ENCODE data around the gene MDFIC. TPM values are rescaled to one million over a fixed set of nuclear protein-coding genes. Genes with fewer than 3 reads are reported as not detected.
A peak's percentile ranks its signal among the peaks of the same experiment; 100 is the strongest.

The MDFIC gene
- total RNA-seq, 1 donor from 2014 or later: 24.8 TPM

- TF ChIP-seq, protein P1, sequence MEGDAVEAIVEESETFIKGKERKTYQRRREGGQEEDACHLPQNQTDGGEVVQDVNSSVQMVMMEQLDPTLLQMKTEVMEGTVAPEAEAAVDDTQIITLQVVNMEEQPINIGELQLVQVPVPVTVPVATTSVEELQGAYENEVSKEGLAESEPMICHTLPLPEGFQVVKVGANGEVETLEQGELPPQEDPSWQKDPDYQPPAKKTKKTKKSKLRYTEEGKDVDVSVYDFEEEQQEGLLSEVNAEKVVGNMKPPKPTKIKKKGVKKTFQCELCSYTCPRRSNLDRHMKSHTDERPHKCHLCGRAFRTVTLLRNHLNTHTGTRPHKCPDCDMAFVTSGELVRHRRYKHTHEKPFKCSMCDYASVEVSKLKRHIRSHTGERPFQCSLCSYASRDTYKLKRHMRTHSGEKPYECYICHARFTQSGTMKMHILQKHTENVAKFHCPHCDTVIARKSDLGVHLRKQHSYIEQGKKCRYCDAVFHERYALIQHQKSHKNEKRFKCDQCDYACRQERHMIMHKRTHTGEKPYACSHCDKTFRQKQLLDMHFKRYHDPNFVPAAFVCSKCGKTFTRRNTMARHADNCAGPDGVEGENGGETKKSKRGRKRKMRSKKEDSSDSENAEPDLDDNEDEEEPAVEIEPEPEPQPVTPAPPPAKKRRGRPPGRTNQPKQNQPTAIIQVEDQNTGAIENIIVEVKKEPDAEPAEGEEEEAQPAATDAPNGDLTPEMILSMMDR (conservative IDR thresholded peaks at IDR 0.05; ENCODE audit: low read depth, low read length): no peak
- H3K4me3 ChIP-seq (ENCODE audit: low read depth, low read length): no peak overlapping the region
- peak; percentile 99 for DNase-seq (ENCODE audit: low read depth)
These were observed 32.1 kb upstream of the MDFIC start for GRCh38 chr7:114889646-114890285.

DNA sequence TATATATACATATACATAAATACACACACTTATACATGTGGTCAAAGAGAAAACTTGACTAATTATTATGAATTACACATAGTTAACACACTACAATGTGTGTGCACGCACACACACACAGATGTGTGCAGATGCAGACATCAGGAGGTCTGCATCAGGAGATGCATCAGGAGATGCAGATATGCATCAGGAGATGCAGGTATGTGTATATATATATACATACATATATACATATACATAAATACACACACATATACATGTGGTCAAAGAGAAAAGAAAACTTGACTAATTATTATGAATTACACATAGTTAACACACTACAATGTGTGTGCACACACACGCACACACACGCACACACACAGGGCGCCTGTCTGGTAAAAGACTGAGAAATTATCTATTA lies 31.3 kb upstream of the MDFIC start:
- DNase-seq (ENCODE audit: low read depth): no peak
- no peak overlapping the region for H3K4me3 ChIP-seq (ENCODE audit: low read depth, low read length)
- TF ChIP-seq, protein P1 (conservative IDR thresholded peaks at IDR 0.05; ENCODE audit: low read depth, low read length): no peak

DNA sequence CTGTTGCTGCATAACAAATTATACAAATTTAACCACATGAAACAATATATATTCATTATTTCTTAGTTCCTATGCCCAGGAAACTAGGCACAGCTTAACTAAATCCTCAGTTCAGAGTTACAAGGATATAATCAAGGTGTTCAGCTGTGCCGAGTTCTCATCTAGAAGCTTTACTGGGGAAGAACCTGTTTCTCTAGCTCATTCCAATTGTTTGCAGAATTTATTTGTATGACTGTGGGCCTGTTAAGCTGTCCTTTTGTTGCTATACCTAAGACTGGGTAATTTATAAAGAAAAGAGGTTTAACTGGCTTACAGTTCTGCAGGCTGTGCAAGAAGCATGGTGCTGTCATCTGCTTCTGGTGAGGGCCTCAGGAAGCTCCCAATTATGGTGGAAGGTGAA lies 21.8 kb upstream of the MDFIC start:
- TF ChIP-seq, protein P1 (conservative IDR thresholded peaks at IDR 0.05; ENCODE audit: low read depth, low read length): no peak
- no peak overlapping the region for H3K4me3 ChIP-seq (ENCODE audit: low read depth, low read length)
- no peak for DNase-seq (ENCODE audit: low read depth)

- H3K4me3 ChIP-seq (ENCODE audit: low read depth, low read length): no peak overlapping the region
- TF ChIP-seq, protein P1 (conservative IDR thresholded peaks at IDR 0.05; ENCODE audit: low read depth, low read length): no peak
- no peak for DNase-seq (ENCODE audit: low read depth)
These were observed 20.1 kb upstream of the MDFIC start for GRCh38 chr7:114901771-114902170.

DNA sequence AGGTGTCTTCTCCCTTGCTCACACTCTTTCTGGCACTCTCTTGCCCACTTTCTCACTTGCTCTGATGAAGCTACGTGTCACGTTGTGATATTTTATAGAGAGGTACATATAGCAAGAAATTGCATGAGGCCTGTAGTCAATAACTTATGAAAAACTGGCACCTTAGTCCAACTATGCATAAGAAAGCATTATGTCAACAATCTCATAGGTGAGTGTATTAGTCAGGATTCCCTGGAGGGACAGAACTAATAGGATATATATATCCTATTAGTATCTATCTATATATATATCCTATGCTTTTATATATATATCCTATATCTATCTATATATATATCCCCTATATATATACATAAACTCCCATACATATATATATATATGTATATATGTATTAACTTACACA lies 18.8 kb upstream of the MDFIC start:
- no peak for DNase-seq (ENCODE audit: low read depth)
- TF ChIP-seq, protein P1 (conservative IDR thresholded peaks at IDR 0.05; ENCODE audit: low read depth, low read length): no peak
- no peak overlapping the region for H3K4me3 ChIP-seq (ENCODE audit: low read depth, low read length)

DNA sequence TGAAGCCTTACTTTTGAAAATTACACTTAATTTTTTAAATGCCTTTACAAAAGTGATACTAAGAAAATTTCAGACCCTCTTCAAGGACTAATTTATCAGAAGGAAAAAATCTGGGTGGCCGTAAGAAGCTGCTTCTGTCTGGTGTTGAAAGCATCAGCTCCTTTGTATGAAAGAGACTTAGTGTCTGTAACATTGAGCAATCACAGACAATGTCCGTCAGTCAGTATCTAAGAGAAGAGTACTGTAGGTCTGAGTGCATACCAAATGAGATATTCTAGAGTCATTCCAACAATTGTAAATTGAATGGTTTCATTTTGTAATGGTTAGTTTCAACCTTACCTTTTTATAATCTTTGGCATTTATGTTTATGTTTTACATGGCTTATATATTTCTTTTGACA lies 11.1 kb upstream of the MDFIC start:
- no peak for DNase-seq (ENCODE audit: low read depth)
- TF ChIP-seq, protein P1 (conservative IDR thresholded peaks at IDR 0.05; ENCODE audit: low read depth, low read length): no peak
- H3K4me3 ChIP-seq (ENCODE audit: low read depth, low read length): no peak overlapping the region

DNA sequence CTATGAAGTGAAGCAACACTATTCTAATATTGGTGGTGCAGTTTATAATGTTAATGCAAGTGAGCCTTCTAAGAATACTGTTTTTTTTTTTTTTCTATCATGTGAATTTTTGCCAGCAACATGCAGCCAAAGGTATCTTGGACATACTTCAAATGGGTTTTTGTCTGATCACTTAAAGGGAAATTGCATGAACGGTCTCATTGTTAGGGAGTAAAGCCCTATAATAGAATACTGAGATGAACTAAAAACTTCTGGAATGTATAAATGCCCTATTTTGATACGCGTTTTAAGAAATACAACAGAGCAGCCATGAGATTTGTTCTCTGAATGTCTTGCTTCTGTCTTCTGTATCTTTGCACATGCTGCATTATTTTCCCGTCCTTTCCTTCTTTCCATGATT lies 10.5 kb upstream of the MDFIC start:
- no peak overlapping the region for H3K4me3 ChIP-seq (ENCODE audit: low read depth, low read length)
- TF ChIP-seq, protein P1 (conservative IDR thresholded peaks at IDR 0.05; ENCODE audit: low read depth, low read length): no peak
- no peak for DNase-seq (ENCODE audit: low read depth)
